Smooth muscle cell (in vitro differentiated cells): ENCODE measurements around the gene WDR77. TPM values are rescaled to one million over a fixed set of nuclear protein-coding genes. Genes with fewer than 3 reads are reported as not detected.
A peak's percentile ranks its signal among the peaks of the same experiment; 100 is the strongest.

Experiments
- DNase-seq: peaks from one replicate; lab custom pipeline; 2025; ENCODE audit not compliant: unreplicated experiment; lab: John Stamatoyannopoulos, UW
- H2AFZ ChIP-seq: fragments of 200-600 bp; sonication (generic); 2 replicates; pipeline ENCODE4 v1.6.0; 2016; ENCODE audit warnings: antibody characterized with exemption, low read depth, mild to moderate bottlenecking
- H3F3A ChIP-seq: fragments of 200-600 bp; sonication (generic); 2 replicates; pipeline ENCODE4 v1.6.0; 2017; ENCODE audit warnings: antibody characterized with exemption, low read depth
- H3K27ac ChIP-seq: fragments of 200-600 bp; sonication (generic); 2 replicates; pipeline ENCODE4 v1.5.1; 2016; ENCODE audit warnings: low read depth, mild to moderate bottlenecking
- H3K27me3 ChIP-seq: fragments of 200-600 bp; sonication (generic); 2 replicates; pipeline ENCODE4 v1.6.1; 2016; ENCODE audit warnings: low read depth, mild to moderate bottlenecking
- H3K36me3 ChIP-seq: fragments of 200-600 bp; sonication (generic); 2 replicates; pipeline ENCODE4 v1.5.1; 2016; ENCODE audit warnings: low read depth
- H3K4me1 ChIP-seq: fragments of 200-600 bp; sonication (generic); 2 replicates; pipeline ENCODE4 v1.5.1; 2016; ENCODE audit warnings: low read depth
- H3K4me2 ChIP-seq: fragments of 200-600 bp; sonication (generic); 2 replicates; pipeline ENCODE4 v1.6.0; 2016; ENCODE audit warnings: mild to moderate bottlenecking
- H3K4me3 ChIP-seq: fragments of 200-600 bp; sonication (generic); 2 replicates; pipeline ENCODE4 v1.5.1; 2016; ENCODE audit warnings: mild to moderate bottlenecking
- H3K79me2 ChIP-seq: fragments of 200-600 bp; sonication (generic); 2 replicates; pipeline ENCODE4 v1.6.0; 2016; ENCODE audit warnings: low read depth, mild to moderate bottlenecking
- H3K9ac ChIP-seq: fragments of 200-600 bp; sonication (generic); 2 replicates; pipeline ENCODE4 v1.6.0; 2016; ENCODE audit warnings: low read depth
- H3K9me3 ChIP-seq: fragments of 200-600 bp; sonication (generic); replicated peaks from 2 replicates; pipeline ENCODE4 v1.5.1; 2016; ENCODE audit warnings: low read depth
- H4K20me1 ChIP-seq: fragments of 200-600 bp; sonication (generic); 2 replicates; pipeline ENCODE4 v1.6.0; 2016; ENCODE audit warnings: low read depth
- CTCF ChIP-seq: fragments of 200-600 bp; sonication (generic); IDR thresholded peaks from 2 replicates; pipeline ENCODE4 v1.5.1; 2017; ENCODE audit warnings: borderline replicate concordance, mild to moderate bottlenecking, antibody characterized with exemption; ENCODE audit not compliant: insufficient read depth, poor library complexity, severe bottlenecking
- WGBS: methylation state at CpG from one replicate; pipeline ENCODE4 v1.1.7; 2016; ENCODE audit warnings: low lambda C conversion rate; 5-methylcytosine and 5-hydroxymethylcytosine counted together
- polyA plus RNA-seq: library from polyadenylated mRNA; unstranded; fragments of >200 nt; fragmentation: Nextera tagmentation; extraction: Ambion mirVana; gene quantifications from 2 replicates; pipeline ENCODE4 v1.2.1, GENCODE V29; 2016
- total RNA-seq: library from RNA; depleted of rRNA; stranded (reverse); fragments of >200 nt; gene quantifications from 2 replicates; pipeline ENCODE4 v1.2.3, GENCODE V29; 2014

Gene WDR77
- total and polyA plus RNA-seq, 2 experiments from 2014 or later, result 22.5 to 35.0 TPM

GRCh38 chr1:111444031-111444430 lies 5.0 kb downstream of the WDR77 start:
- Histone ChIP-seq H3K27ac (no peak overlapping the region), H3K27me3 (no peaks in the 10 kb centered on the region), H3K4me2 (no peak overlapping the region), H3K36me3 (peaks cover 12% of the 10 kb centered on the region), H3K9me3 (no peaks in the 10 kb centered on the region), H3K79me2 (peaks cover 18% of the 10 kb centered on the region), H4K20me1 (no peaks in the 10 kb centered on the region), H3K4me3 (no peak overlapping the region), H3K4me1 (peaks cover 20% of the 10 kb centered on the region), H3K9ac (no peak overlapping the region), H3F3A (peaks cover 4% of the 10 kb centered on the region), H2AFZ (no peak overlapping the region)
- no peak for DNase-seq
- WGBS, result 60% methylated on average over 3 of the region's 3 CpGs
- TF ChIP-seq CTCF, result no peak

GRCh38 chr1:111442457-111442856 lies 6.6 kb downstream of the WDR77 start:
- H3K79me2 ChIP-seq, result peaks cover 5% of the 10 kb centered on the region
- no peak overlapping the region for H2AFZ ChIP-seq
- peaks cover 12% of the 10 kb centered on the region for H3K36me3 ChIP-seq
- no peak for DNase-seq
- H3K4me2 ChIP-seq, result no peak overlapping the region
- no peak for TF ChIP-seq CTCF
- H3F3A ChIP-seq, result no peaks in the 10 kb centered on the region
- H3K4me3 ChIP-seq, result no peak overlapping the region
- H3K4me1 ChIP-seq, result peaks cover 12% of the 10 kb centered on the region
- no peak overlapping the region for H3K27ac ChIP-seq
- H3K9ac ChIP-seq, result no peak overlapping the region
- no peaks in the 10 kb centered on the region for H3K9me3 ChIP-seq
- no peaks in the 10 kb centered on the region for H3K27me3 ChIP-seq
- WGBS, result 91% methylated on average over 4 of the region's 4 CpGs
- H4K20me1 ChIP-seq, result no peaks in the 10 kb centered on the region

- no peak for DNase-seq
- H3K9me3 ChIP-seq, result no peaks in the 10 kb centered on the region
Observed at GRCh38 chr1:111441573-111442192, 7.4 kb downstream of the WDR77 start.

More at GRCh38 chr1:111441573-111442192, 7.4 kb downstream of the WDR77 start:
- Histone ChIP-seq H3K27me3 (no peaks in the 10 kb centered on the region), H3K4me2 (no peak overlapping the region), H2AFZ (no peak overlapping the region), H3K36me3 (peaks cover 12% of the 10 kb centered on the region), H3K4me1 (peaks cover 6% of the 10 kb centered on the region), H3K79me2 (peaks cover 5% of the 10 kb centered on the region), H3F3A (no peaks in the 10 kb centered on the region), H4K20me1 (no peaks in the 10 kb centered on the region), H3K27ac (no peak overlapping the region), H3K4me3 (no peak overlapping the region), H3K9ac (no peak overlapping the region)
- peak; percentile 39 for TF ChIP-seq CTCF
- WGBS, result 77% methylated on average over 9 of the region's 9 CpGs
